Mucosa of stomach (tissue), 1 donor: ENCODE measurements around the gene MX2.

Source experiments
- H3K27me3 ChIP-seq: one replicate; pipeline ENCODE4 v1.7.0; 2013; ENCODE audit warnings: mild to moderate bottlenecking, low read length; ENCODE audit not compliant: control insufficient read depth, insufficient read depth
- H3K36me3 ChIP-seq: one replicate; pipeline ENCODE4 v1.7.0; 2013; ENCODE audit warnings: low read length; ENCODE audit not compliant: control insufficient read depth, insufficient read depth
- H3K4me1 ChIP-seq: one replicate; pipeline ENCODE4 v1.7.0; 2013; ENCODE audit warnings: mild to moderate bottlenecking, low read length; ENCODE audit not compliant: control insufficient read depth, insufficient read depth
- H3K4me3 ChIP-seq: one replicate; pipeline ENCODE4 v1.7.0; 2013; ENCODE audit warnings: low read length
- H3K9ac ChIP-seq: one replicate; pipeline ENCODE4 v1.7.0; 2013; ENCODE audit warnings: mild to moderate bottlenecking, low read length, moderate library complexity
- H3K9me3 ChIP-seq: one replicate; pipeline ENCODE4 v1.7.0; 2013; ENCODE audit warnings: mild to moderate bottlenecking, low read length, moderate library complexity; ENCODE audit not compliant: control insufficient read depth
- donor health status: Pancreatic carcinoma.

MX2 gene

DNA sequence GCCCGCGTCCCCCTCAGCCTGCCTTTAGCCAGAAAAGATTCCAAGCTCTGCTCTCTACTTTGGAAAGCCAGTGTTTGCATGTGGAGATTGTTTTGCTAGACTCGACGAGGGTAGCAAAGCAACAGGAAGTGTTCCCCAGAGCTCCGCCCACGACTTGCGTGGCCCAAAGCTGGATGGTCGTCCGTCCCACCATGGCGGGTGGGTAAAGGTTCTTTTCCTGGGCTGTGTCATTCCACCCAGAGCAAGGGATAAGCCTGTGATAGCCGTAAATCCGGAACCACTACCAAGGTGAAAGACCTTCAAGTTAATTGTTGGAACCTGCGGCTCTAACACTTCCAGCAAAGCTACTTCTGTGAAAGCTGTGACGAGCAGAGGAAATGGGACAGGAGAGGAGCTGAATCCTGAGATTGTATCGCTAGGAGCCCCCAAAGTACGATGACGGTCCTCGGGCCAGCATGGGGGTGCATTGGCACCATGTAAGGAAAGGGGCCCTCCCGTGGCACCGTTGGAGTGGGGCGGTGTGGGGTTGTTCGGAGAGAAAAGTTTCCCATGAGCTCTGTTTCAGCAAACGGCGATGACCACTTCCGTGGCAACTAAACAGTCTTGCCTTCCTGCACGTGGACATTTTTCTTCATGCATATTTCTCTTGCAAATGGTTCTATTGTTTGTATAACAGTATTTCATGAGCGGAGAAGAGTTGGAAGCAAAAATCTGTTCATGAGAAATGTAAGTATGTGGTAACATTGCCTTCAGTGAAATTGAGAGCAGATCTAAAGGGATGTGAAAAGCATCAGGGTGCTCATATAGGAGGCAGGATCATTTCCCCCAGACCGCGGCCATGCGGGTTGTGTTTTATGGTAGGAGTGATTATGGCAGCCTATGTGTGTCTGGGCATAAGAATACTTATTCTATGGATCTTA lies 8.4 kb downstream of the MX2 start:
- Histone ChIP-seq H3K36me3 (no peaks in the 10 kb centered on the region), H3K9me3 (no peaks in the 10 kb centered on the region), H3K9ac (no peak overlapping the region), H3K4me1 (peaks cover 30% of the 10 kb centered on the region), H3K4me3 (no peak overlapping the region), H3K27me3 (no peaks in the 10 kb centered on the region)

DNA sequence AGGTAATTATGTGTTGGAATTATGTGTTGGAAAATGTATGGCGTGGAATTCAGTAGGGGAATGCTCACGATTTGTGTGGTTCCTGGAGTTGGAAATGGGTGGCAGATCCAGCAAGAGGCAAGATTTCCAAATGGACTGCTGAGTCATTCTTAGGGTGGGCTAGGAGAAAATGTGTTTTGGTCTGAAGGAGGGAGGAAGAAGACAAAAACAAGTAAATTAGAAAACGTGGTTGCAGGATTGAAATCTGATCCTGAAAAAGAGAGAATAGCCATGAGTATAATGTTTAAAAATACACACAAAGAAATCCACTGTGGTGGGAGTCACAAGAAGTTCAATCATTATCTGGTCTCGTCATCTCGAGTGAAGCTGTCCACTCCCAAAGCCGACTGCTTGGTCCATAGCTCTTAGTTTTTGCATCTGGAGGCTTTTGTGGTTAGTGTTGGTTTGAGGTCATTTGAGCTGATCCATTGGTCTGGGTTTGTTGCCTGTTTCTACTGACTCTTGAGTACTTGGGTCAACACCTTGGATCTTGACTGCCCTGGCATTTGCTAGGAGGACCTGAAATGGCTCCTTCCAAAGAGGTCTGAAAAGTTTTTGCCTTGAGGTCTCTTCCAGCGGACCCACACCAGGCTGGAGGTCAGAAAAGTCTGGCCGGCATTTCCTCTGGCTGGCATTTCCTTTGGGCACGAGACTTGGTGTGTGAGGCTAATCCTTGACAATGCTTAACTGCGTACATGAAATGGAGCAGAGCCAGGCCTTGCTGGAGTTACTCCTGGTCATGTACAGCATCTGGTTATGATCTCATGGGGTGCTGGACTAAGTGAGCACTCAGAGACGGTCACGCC lies 9.2 kb downstream of the MX2 start:
- Histone ChIP-seq H3K4me3 (no peak overlapping the region), H3K36me3 (no peaks in the 10 kb centered on the region), H3K4me1 (peaks cover 22% of the 10 kb centered on the region), H3K9ac (no peak overlapping the region), H3K27me3 (no peaks in the 10 kb centered on the region), H3K9me3 (no peaks in the 10 kb centered on the region)

DNA sequence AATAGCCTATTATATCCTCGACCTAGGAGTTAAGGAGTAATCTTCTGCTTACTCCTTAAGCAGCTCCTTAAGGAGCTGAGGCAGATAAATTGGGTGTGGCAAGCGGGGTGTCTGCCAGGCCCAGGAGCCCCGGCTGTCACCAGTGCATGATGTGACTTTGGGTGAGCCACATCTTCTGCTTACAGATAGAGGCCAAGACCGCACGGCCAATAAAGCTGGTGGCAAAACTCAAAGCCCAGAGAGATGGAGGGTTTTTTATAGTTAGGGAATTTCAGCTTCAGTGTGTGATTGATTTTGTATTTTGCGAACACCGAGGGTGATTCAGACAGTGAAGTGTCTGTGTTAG lies 9.8 kb downstream of the MX2 start:
- Histone ChIP-seq H3K36me3 (no peaks in the 10 kb centered on the region), H3K4me3 (no peak overlapping the region), H3K27me3 (no peaks in the 10 kb centered on the region), H3K4me1 (peaks cover 16% of the 10 kb centered on the region), H3K9ac (no peak overlapping the region), H3K9me3 (no peaks in the 10 kb centered on the region)

DNA sequence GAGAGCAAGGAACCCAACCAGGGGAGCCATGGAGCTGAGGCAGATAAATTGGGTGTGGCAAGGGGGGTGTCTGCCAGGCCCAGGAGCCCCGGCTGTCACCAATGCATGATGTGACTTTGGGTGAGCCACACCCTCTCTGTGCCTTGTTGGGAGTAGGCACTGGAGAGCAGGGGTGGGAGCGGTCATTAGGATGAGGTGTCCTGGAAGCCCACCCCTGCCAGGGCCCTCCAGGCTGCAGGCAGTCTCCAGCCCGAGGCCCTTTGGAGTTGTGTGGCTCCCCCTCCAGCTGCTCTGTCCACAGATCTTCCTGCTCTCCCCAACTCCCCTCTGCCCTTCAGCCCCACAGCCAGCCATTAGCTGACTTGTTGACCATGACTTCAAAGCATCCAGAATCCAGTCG lies 11.4 kb downstream of the MX2 start:
- Histone ChIP-seq H3K4me1 (peaks cover 12% of the 10 kb centered on the region), H3K9ac (no peak overlapping the region), H3K9me3 (no peaks in the 10 kb centered on the region), H3K27me3 (no peaks in the 10 kb centered on the region), H3K36me3 (no peaks in the 10 kb centered on the region), H3K4me3 (no peak overlapping the region)

DNA sequence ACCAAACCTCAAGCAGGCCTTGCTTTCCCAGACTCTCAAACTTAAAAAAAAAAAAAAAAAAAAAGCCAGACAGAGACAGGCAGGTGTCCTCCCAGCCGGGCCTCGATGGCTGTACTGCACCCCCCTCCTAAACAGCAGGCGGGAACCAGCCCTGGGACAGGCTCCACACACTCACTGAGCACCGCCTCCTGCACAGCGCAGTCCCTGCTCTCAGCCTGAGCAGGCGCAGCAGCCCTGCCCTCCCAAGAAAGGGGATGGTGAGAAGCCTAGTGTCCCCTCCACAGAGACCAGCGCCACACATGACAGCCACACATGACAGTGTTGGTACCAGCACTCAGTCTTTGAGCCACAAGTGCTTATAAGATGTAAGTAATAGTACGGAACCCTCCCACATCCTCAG lies 11.9 kb downstream of the MX2 start:
- H3K27me3 ChIP-seq = no peaks in the 10 kb centered on the region
- H3K36me3 ChIP-seq = no peaks in the 10 kb centered on the region
- H3K4me1 ChIP-seq = peaks cover 12% of the 10 kb centered on the region
- H3K4me3 ChIP-seq = no peak overlapping the region
- H3K9me3 ChIP-seq = no peaks in the 10 kb centered on the region
- H3K9ac ChIP-seq = no peak overlapping the region

DNA sequence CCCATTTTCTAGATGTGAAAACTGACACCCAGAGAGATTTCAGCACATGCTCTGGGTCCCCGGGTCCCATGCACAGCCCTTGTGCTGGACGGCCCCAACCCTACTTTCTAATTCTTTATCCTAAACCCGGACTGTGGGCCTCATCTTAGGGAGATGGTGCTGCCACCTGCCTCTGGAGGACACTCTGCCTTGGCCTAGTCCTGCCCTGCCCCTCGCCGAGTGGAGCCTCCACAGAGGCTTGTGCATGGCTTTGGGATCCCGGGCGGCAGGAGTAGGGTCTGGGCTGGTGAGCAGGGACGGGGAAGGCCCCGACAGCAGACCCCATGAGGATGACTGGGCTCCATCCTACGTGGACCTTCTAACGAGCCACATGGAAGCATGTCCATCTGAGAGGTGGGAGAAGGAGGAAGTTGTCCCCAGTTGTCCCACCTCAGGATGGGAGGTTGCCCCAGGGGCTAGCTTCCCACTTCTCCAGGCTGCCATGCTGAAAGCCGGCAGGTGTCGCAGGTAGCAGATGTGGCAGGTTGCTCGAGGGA lies 12.4 kb downstream of the MX2 start:
- Histone ChIP-seq H3K36me3 (no peaks in the 10 kb centered on the region), H3K9me3 (no peaks in the 10 kb centered on the region), H3K9ac (no peak overlapping the region), H3K4me3 (no peak overlapping the region), H3K27me3 (no peaks in the 10 kb centered on the region), H3K4me1 (peaks cover 8% of the 10 kb centered on the region)

DNA sequence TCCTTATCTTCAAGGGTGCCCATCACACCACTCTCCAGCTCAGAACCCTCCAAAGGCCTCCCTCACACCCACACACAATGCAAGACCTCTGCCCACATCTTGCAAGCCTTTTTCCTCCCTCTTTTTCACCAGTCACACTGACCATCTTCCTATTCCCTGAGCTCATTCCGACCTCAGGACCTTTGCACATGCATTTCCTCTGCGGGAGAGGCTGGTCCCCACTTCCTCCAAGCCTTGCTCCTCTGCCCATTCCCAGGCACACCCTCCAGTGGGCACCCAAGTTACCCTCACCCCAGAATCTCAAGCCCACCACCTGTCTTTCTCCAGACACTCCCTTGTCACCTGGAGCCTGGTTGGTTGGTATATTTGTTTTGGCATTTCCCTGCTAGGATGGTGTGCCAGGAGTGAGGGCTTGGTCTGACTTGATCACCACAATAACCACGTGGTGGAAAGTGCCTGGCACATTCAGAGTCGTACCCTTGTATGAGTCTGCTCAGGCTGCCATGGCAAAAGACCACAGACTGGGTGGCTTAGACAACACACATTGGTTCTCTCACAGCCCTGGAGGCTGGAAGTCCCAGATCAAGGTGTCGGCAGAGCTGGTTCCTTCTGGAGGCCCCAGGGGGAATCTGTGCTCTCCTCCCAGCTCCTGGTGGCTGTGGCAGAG lies 13.2 kb downstream of the MX2 start:
- Histone ChIP-seq H3K9me3 (no peaks in the 10 kb centered on the region), H3K36me3 (no peaks in the 10 kb centered on the region), H3K4me3 (no peak overlapping the region), H3K4me1 (peaks cover 6% of the 10 kb centered on the region), H3K27me3 (no peaks in the 10 kb centered on the region), H3K9ac (no peak overlapping the region)

DNA sequence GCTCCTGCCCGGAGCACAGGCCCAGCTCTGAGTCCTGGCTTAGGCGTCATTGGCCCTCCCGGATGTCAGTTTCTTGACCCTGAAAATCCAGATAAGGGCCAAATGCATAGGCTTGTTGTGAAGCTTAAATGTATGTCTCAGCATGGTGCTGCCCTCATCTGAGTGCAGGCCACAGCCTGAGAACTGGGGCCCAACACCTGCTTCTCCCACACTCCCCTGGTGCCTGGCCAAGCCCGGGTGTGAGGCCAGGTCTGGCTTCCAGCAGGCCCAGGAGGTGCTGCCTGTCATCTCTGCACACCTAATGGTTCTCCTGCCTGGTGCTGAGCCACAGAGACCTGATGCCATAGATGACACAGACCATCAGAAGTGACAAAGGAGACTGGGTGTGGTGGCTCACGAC lies 14.0 kb downstream of the MX2 start:
- Histone ChIP-seq H3K4me3 (no peak overlapping the region), H3K36me3 (no peaks in the 10 kb centered on the region), H3K9ac (no peak overlapping the region), H3K4me1 (peaks cover 6% of the 10 kb centered on the region), H3K27me3 (no peaks in the 10 kb centered on the region), H3K9me3 (no peaks in the 10 kb centered on the region)

DNA sequence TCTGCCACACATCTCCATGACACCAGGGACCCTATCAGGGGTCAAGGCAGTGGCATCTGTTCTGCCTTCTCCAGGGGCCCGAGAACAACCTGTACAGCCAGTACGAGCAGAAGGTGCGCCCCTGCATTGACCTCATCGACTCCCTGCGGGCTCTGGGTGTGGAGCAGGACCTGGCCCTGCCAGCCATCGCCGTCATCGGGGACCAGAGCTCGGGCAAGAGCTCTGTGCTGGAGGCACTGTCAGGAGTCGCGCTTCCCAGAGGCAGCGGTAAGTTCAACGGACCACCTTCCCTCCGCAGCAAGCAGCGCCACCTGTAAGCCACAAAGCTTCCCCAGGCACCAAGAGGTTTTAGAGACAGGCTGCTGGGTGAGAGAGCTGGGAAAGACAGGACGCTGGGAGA lies 15.9 kb downstream of the MX2 start:
- Histone ChIP-seq H3K9ac (no peak overlapping the region), H3K27me3 (no peaks in the 10 kb centered on the region), H3K4me1 (peaks cover 5% of the 10 kb centered on the region), H3K4me3 (no peak overlapping the region), H3K36me3 (no peaks in the 10 kb centered on the region), H3K9me3 (no peaks in the 10 kb centered on the region)

DNA sequence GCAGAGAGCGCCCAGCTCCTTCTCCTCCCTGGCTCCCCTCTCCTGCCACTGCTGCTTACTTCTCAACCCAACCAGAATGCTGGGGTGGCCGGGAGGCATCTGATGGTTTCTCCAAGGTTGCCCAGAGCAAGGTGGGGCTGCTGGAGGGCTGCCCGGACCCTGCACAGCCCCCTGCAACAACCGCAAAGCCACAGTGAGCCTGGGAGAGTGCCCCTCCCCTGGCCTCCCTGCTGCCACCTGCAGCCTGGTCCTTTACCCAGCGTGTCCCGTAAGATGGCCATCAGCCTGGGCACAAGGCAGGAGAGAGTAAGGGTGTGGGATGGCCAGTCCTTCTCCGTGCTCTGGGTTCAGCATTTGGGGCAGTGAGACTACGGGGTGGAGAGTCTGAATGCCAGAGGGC lies 17.0 kb downstream of the MX2 start:
- H3K36me3 ChIP-seq = no peaks in the 10 kb centered on the region

DNA sequence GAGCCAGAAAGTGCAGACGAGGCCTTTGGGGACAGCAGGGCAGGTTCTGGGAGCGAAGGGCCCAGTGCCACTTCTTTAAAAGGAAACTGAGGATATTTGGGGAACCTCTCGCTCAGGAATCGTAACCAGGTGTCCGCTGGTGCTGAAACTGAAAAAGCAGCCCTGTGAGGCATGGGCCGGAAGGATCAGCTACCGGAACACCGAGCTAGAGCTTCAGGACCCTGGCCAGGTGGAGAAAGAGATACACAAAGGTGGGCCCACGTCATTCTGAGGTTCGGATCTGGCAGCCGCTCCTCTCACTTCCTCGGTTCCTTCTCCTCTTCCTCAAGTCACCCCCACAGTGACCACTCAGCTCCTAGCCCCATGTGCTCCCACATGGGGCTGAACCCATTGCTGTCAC lies 18.1 kb downstream of the MX2 start:
- Histone ChIP-seq H3K9me3 (no peaks in the 10 kb centered on the region), H3K4me3 (no peak overlapping the region), H3K4me1 (no peaks in the 10 kb centered on the region), H3K9ac (no peak overlapping the region), H3K27me3 (no peaks in the 10 kb centered on the region), H3K36me3 (no peaks in the 10 kb centered on the region)

More for the DNA sequence above, 17.0 kb downstream of the MX2 start:
- no peaks in the 10 kb centered on the region for H3K9me3 ChIP-seq
- H3K9ac ChIP-seq = no peak overlapping the region
- H3K27me3 ChIP-seq = no peaks in the 10 kb centered on the region
- H3K4me3 ChIP-seq = no peak overlapping the region
- no peaks in the 10 kb centered on the region for H3K4me1 ChIP-seq

DNA sequence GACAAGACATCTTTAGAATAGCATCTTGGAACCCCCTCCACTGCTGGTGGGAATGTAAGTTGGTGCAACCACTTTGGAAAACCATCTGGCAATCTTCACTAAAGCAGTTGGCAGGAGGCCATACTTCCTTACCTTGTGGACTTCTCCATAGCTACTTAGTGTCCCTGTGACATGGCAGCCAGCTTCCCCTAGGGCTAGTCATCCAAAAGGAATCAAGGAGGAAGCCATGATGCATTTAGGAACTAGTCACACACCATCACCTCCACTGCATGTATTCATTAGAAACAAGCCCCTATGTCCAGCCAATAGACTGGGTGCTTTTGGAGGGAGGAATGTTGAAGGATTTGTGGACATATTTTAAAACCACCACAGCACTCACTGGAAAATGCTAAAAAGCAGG lies 19.9 kb downstream of the MX2 start:
- Histone ChIP-seq H3K4me1 (no peaks in the 10 kb centered on the region), H3K9me3 (no peaks in the 10 kb centered on the region), H3K36me3 (peaks cover 5% of the 10 kb centered on the region), H3K27me3 (no peaks in the 10 kb centered on the region), H3K9ac (no peak overlapping the region), H3K4me3 (no peak overlapping the region)
